PFSK-1 (cell line): ENCODE data around the gene OAF.

Source experiments
- FOXP2 ChIP-seq: optimal IDR thresholded peaks from 2 replicates; pipeline ENCODE3; 2011; ENCODE audit warnings: borderline replicate concordance, control low read depth, inconsistent platforms; ENCODE audit not compliant: insufficient read depth; ENCODE audit errors: extremely low read length, extremely low read depth
- POLR2AphosphoS5 ChIP-seq: IDR thresholded peaks from 2 replicates; pipeline ENCODE4 v1.6.1; 2012; ENCODE audit warnings: low read depth, mild to moderate bottlenecking, control low read depth, low read length, moderate library complexity
- REST ChIP-seq, 2 experiments: IDR thresholded peaks; 2 replicates each; pipeline versions ENCODE4 v1.6.1 to v1.8.0; 2011 to 2012; ENCODE audit warnings: low read depth in 2 of 2, low read length in 2 of 2, control low read depth in 1 of 2, inconsistent platforms in 1 of 2, mild to moderate bottlenecking in 1 of 2, moderate library complexity in 1 of 2; ENCODE audit not compliant: insufficient read depth in 1 of 2
- SIN3A ChIP-seq: IDR thresholded peaks from 2 replicates; pipeline ENCODE4 v1.6.1; 2012; ENCODE audit warnings: mild to moderate bottlenecking, low read length, moderate library complexity, borderline replicate concordance; ENCODE audit not compliant: insufficient read depth
- TAF1 ChIP-seq: IDR thresholded peaks from 2 replicates; pipeline ENCODE4 v1.6.1; 2012; ENCODE audit warnings: low read length, control low read depth, borderline replicate concordance; ENCODE audit not compliant: insufficient read depth

OAF gene

DNA sequence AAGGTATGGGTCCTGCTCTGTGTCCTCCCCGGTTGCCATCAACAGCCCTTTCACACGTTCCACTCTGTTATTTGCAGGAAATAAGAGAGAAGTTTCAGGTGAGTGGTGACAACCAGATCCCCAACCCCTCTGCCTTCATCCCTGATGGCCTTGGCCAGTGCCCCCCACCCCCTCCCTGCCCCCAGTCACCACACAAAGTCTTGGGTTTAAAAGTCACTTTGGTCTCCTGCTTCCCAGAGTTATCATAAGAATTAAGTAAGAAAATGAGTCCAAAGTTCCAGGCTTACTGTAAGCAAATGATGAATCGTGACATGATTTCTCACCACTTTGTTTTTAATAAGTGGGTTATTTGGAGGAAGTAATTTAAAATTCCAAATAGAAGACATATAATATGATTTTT lies 9.2 kb upstream of the OAF start:
- TF ChIP-seq FOXP2 (no peak), REST (IDR thresholded peaks at IDR 0.05; ENCODE audit: insufficient read depth in 1 of 2, low read depth in 2 of 2, low read length in 2 of 2) (no peak), POLR2AphosphoS5 (no peak), TAF1 (no peak), SIN3A (no peak)

DNA sequence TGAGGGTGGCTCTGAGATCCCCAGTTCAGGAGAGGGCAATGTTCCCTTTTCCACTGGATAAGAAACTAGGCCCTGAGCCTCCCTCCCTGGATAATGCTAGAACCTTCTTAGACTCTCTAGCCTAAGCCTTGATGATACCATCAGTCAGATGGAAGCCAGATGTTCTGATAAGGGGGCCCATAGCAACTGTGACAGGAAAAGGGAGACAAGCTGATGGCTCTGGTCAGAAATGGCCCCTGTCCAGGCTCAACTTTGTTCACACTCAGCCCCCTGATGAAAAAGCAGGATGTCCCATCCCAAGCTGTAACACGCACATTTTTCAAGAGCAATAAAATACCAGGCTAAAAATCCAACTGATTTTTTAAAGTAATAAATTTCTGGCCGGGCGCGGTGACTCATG lies 7.2 kb upstream of the OAF start:
- TF ChIP-seq REST (IDR thresholded peaks at IDR 0.05; ENCODE audit: insufficient read depth in 1 of 2, low read depth in 2 of 2, low read length in 2 of 2) = no peak

GRCh38 chr11:120205596-120206161 lies 5.2 kb upstream of the OAF start:
- no peak for TF ChIP-seq REST (IDR thresholded peaks at IDR 0.05; ENCODE audit: insufficient read depth in 1 of 2, low read depth in 2 of 2, low read length in 2 of 2)
- TF ChIP-seq SIN3A = no peak

GRCh38 chr11:120207512-120207911 lies 3.3 kb upstream of the OAF start:
- TF ChIP-seq TAF1 (no peak), SIN3A (no peak), REST (IDR thresholded peaks at IDR 0.05; ENCODE audit: insufficient read depth in 1 of 2, low read depth in 2 of 2, low read length in 2 of 2) (no peak), FOXP2 (no peak)

- TF ChIP-seq POLR2AphosphoS5 (no peak), SIN3A (no peak)
These were observed 2.8 kb upstream of the OAF start for GRCh38 chr11:120208001-120208441.

- no peak for TF ChIP-seq SIN3A
- TF ChIP-seq REST (IDR thresholded peaks at IDR 0.05; ENCODE audit: insufficient read depth in 1 of 2, low read depth in 2 of 2, low read length in 2 of 2) = no peak
- no peak for TF ChIP-seq POLR2AphosphoS5
- TF ChIP-seq FOXP2 = no peak
- no peak for TF ChIP-seq TAF1
These were observed 2.1 kb upstream of the OAF start for GRCh38 chr11:120208777-120209176.
